H9 (cell line): Measurements from ENCODE around the gene ANP32B. TPM values are rescaled to one million over a fixed set of nuclear protein-coding genes. Genes with fewer than 3 reads are reported as not detected.

Source experiments
- DNase-seq: peaks from one replicate; pipeline ENCODE4 v3.0.0-alpha.2; 2017
- H2AFZ ChIP-seq: one replicate; pipeline ENCODE4 v1.6.1; 2013; ENCODE audit warnings: mild to moderate bottlenecking, low read length, control low read depth, moderate library complexity
- H2AK5ac ChIP-seq: 2 replicates; pipeline ENCODE4 v1.6.1; 2013; ENCODE audit warnings: low read length, control low read depth, mixed read lengths; ENCODE audit not compliant: insufficient read length
- H2BK120ac ChIP-seq: one replicate; pipeline ENCODE4 v1.6.1; 2013; ENCODE audit warnings: low read depth, mild to moderate bottlenecking, low read length, control low read depth, inconsistent platforms; ENCODE audit not compliant: poor library complexity, severe bottlenecking
- H2BK12ac ChIP-seq: 2 replicates; pipeline ENCODE4 v1.6.1; 2013; ENCODE audit warnings: low read length, control low read depth, mixed read lengths, low read depth; ENCODE audit not compliant: insufficient read length
- H2BK15ac ChIP-seq: 2 replicates; pipeline ENCODE4 v1.6.1; 2013; ENCODE audit warnings: low read depth, low read length, control low read depth
- H2BK20ac ChIP-seq: one replicate; pipeline ENCODE4 v1.6.1; 2013; ENCODE audit warnings: low read depth, mild to moderate bottlenecking, low read length, control low read depth, inconsistent platforms; ENCODE audit not compliant: poor library complexity, severe bottlenecking
- H2BK5ac ChIP-seq: 2 replicates; pipeline ENCODE4 v1.6.1; 2013; ENCODE audit warnings: low read length, control low read depth, mixed read lengths; ENCODE audit not compliant: insufficient read length
- H3K14ac ChIP-seq: 2 replicates; pipeline ENCODE4 v1.6.1; 2013; ENCODE audit warnings: low read length, control low read depth; ENCODE audit not compliant: insufficient read depth
- H3K18ac ChIP-seq: 2 replicates; pipeline ENCODE4 v1.6.1; 2013; ENCODE audit warnings: low read depth, mild to moderate bottlenecking, mixed read lengths, low read length, control low read depth; ENCODE audit not compliant: insufficient read length
- H3K23ac ChIP-seq: 2 replicates; pipeline ENCODE4 v1.6.1; 2013; ENCODE audit warnings: low read length, control low read depth, mixed read lengths, low read depth; ENCODE audit not compliant: insufficient read length
- H3K23me2 ChIP-seq: 2 replicates; pipeline ENCODE4 v1.6.1; 2013; ENCODE audit warnings: low read depth, mild to moderate bottlenecking, mixed read lengths, low read length, control low read depth; ENCODE audit not compliant: insufficient read length, poor library complexity, severe bottlenecking
- H3K27ac ChIP-seq: 2 replicates; pipeline ENCODE4 v1.5.1; 2013; ENCODE audit warnings: low read length, control low read depth, mixed read lengths, low read depth; ENCODE audit not compliant: insufficient read length
- H3K27me3 ChIP-seq: 2 replicates; pipeline ENCODE4 v1.6.1; 2013; ENCODE audit warnings: low read length, control low read depth, inconsistent platforms; ENCODE audit not compliant: insufficient read depth
- H3K4ac ChIP-seq: 2 replicates; pipeline ENCODE4 v1.6.1; 2013; ENCODE audit warnings: low read depth, mild to moderate bottlenecking, control low read depth, inconsistent platforms, low read length, moderate library complexity
- H3K4me1 ChIP-seq: 2 replicates; pipeline ENCODE4 v1.6.1; 2013; ENCODE audit warnings: low read length, control low read depth, inconsistent platforms; ENCODE audit not compliant: insufficient read depth
- H3K4me2 ChIP-seq: 2 replicates; pipeline ENCODE4 v1.6.1; 2013; ENCODE audit warnings: low read length, control low read depth, mixed read lengths; ENCODE audit not compliant: insufficient read length, insufficient read depth
- H3K56ac ChIP-seq: 2 replicates; pipeline ENCODE4 v1.6.1; 2013; ENCODE audit warnings: low read depth, mild to moderate bottlenecking, mixed read lengths, low read length, control low read depth; ENCODE audit not compliant: insufficient read length
- H3K79me1 ChIP-seq: 2 replicates; pipeline ENCODE4 v1.6.1; 2013; ENCODE audit warnings: low read depth, mild to moderate bottlenecking, moderate library complexity, low read length, control low read depth, inconsistent platforms; ENCODE audit not compliant: insufficient read depth, poor library complexity, severe bottlenecking
- H3K79me2 ChIP-seq: 2 replicates; pipeline ENCODE4 v1.6.1; 2013; ENCODE audit warnings: low read length, control low read depth, inconsistent platforms; ENCODE audit not compliant: insufficient read depth
- H3K9ac ChIP-seq: 2 replicates; pipeline ENCODE4 v1.6.1; 2013; ENCODE audit warnings: low read length, control low read depth, mixed read lengths; ENCODE audit not compliant: insufficient read length; ENCODE audit errors: extremely low read depth
- H3K9me3 ChIP-seq: one replicate; pipeline ENCODE4 v1.6.1; 2013; ENCODE audit warnings: low read depth, low read length, inconsistent platforms; ENCODE audit not compliant: control insufficient read depth
- H3T11ph ChIP-seq: one replicate; pipeline ENCODE4 v1.6.1; 2013; ENCODE audit warnings: mild to moderate bottlenecking, low read length, control low read depth, inconsistent platforms
- H4K20me1 ChIP-seq: one replicate; pipeline ENCODE4 v1.6.1; 2013; ENCODE audit not compliant: control insufficient read depth, insufficient read length, insufficient read depth
- H4K5ac ChIP-seq: 2 replicates; pipeline ENCODE4 v1.6.1; 2013; ENCODE audit warnings: low read depth, mild to moderate bottlenecking, mixed read lengths, low read length, control low read depth; ENCODE audit not compliant: insufficient read length
- H4K8ac ChIP-seq: replicated peaks from 2 replicates; pipeline ENCODE4 v1.6.1; 2013; ENCODE audit warnings: low read length, control low read depth, mixed read lengths, low read depth; ENCODE audit not compliant: insufficient read length
- H4K91ac ChIP-seq: 2 replicates; pipeline ENCODE4 v1.6.1; 2013; ENCODE audit warnings: low read depth, mild to moderate bottlenecking, moderate library complexity, mixed read lengths, low read length, control low read depth; ENCODE audit not compliant: insufficient read length
- H3K27ac Mint-ChIP-seq, 3 experiments: 2 replicates in 2 of 3; 3 replicates in 1 of 3; pipeline ENCODE4 v1.8.0; 2020 to 2021; ENCODE audit warnings: mixed read lengths in 3 of 3, mild to moderate bottlenecking in 1 of 3, moderate library complexity in 1 of 3
- H3K27me3 Mint-ChIP-seq: 2 replicates; pipeline ENCODE4 v1.8.0; 2021; ENCODE audit warnings: low read depth, mild to moderate bottlenecking, moderate library complexity, mixed read lengths
- H3K36me3 Mint-ChIP-seq, 3 experiments: 2 replicates in 2 of 3; 3 replicates in 1 of 3; pipeline ENCODE4 v1.8.0; 2020 to 2021; ENCODE audit warnings: low read depth in 3 of 3, mixed read lengths in 3 of 3; ENCODE audit not compliant: insufficient read depth in 1 of 3
- H3K4me1 Mint-ChIP-seq, 2 experiments: 2 replicates each; pipeline ENCODE4 v1.8.0; 2020; ENCODE audit warnings: mixed read lengths in 2 of 2
- H3K4me3 Mint-ChIP-seq, 2 experiments: 2 replicates in 1 of 2; 3 replicates in 1 of 2; pipeline ENCODE4 v1.8.0; 2020 to 2021; ENCODE audit warnings: mild to moderate bottlenecking in 2 of 2, mixed read lengths in 2 of 2, moderate library complexity in 1 of 2
- H3K9me3 Mint-ChIP-seq, 2 experiments: 2 replicates in 1 of 2; 3 replicates in 1 of 2; pipeline ENCODE4 v1.8.0; 2020; ENCODE audit warnings: mild to moderate bottlenecking in 2 of 2, mixed read lengths in 2 of 2, moderate library complexity in 1 of 2
- CTCF ChIP-seq: fragments of 200-600 bp; sonication (generic); conservative IDR thresholded peaks from 3 replicates; pipeline ENCODE4 v1.8.0; 2021; ENCODE audit warnings: antibody characterized with exemption, mild to moderate bottlenecking
- WGBS: extraction: QIAGEN DNeasy Blood & Tissue Kit; methylation state at CpG from one replicate; pipeline ENCODE4 v1.1.7; 2013; ENCODE audit warnings: missing lambda C conversion rate, low lambda C conversion rate, mixed read lengths; ENCODE audit not compliant: insufficient read length; ENCODE audit errors: extremely low coverage; 5-methylcytosine and 5-hydroxymethylcytosine counted together
- total RNA-seq: library from RNA; stranded (reverse); gene quantifications from 2 replicates; pipeline ENCODE4 v1.2.1, GENCODE V29; 2021

ANP32B gene
- total RNA-seq, 1 experiment from 2014 or later, result 91.6 TPM

GRCh38 chr9:97934321-97935115 is 48.6 kb upstream of the ANP32B start:
- H3K27ac Mint-ChIP-seq, result no peak overlapping the region
- H3K27me3 Mint-ChIP-seq, result peaks cover 59% of the 10 kb centered on the region
- no peak overlapping the region for H2AK5ac ChIP-seq
- no peak overlapping the region for H3K9ac ChIP-seq
- H3K79me1 ChIP-seq, result no peaks in the 10 kb centered on the region
- no peak for DNase-seq
- H3K4me3 Mint-ChIP-seq, result no peak overlapping the region
- no peak for TF ChIP-seq CTCF
- no peaks in the 10 kb centered on the region for H3K79me2 ChIP-seq
- no peak overlapping the region for H3K14ac ChIP-seq
- no peak overlapping the region for H3K56ac ChIP-seq
- H3K23me2 ChIP-seq, result no peaks in the 10 kb centered on the region
- H3K4me1 ChIP-seq, result no peaks in the 10 kb centered on the region
- no peaks in the 10 kb centered on the region; the same call in 1 of the 2 replicates for H3K27me3 ChIP-seq
- H2BK5ac ChIP-seq, result no peak overlapping the region
- H3K4ac ChIP-seq, result no peak overlapping the region
- no peak overlapping the region for H4K91ac ChIP-seq
- H2BK20ac ChIP-seq, result no peak overlapping the region
- no peaks in the 10 kb centered on the region for H3K36me3 Mint-ChIP-seq
- no CpG with 5 or more reads among the region's 6 CpGs for WGBS
- no peak overlapping the region for H2BK12ac ChIP-seq
- no peak overlapping the region for H3T11ph ChIP-seq
- H3K4me1 Mint-ChIP-seq, result no peaks in the 10 kb centered on the region
- no peak overlapping the region for H3K23ac ChIP-seq
- no peak overlapping the region for H2AFZ ChIP-seq
- no peak overlapping the region for H4K5ac ChIP-seq
- no peak overlapping the region for H2BK15ac ChIP-seq
- no peaks in the 10 kb centered on the region for H3K9me3 ChIP-seq
- H3K27ac ChIP-seq, result no peak overlapping the region
- H3K4me2 ChIP-seq, result no peak overlapping the region
- H2BK120ac ChIP-seq, result no peak overlapping the region
- H4K20me1 ChIP-seq, result no peaks in the 10 kb centered on the region
- no peak overlapping the region for H3K18ac ChIP-seq
- H4K8ac ChIP-seq, result no peak overlapping the region
- no peaks in the 10 kb centered on the region for H3K9me3 Mint-ChIP-seq
